Bronchial epithelial cell (primary cell): ENCODE data around the gene RANBP9. TPM values are rescaled to one million over a fixed set of nuclear protein-coding genes. Genes with fewer than 3 reads are reported as not detected.

ENCODE experiments used
- DNase-seq: peaks from one replicate; pipeline ENCODE4 v3.0.0-alpha.2; 2010; ENCODE audit warnings: low read depth
- FAIRE-seq: peaks from 2 replicates; lab custom pipeline; 2011; peaks lifted over from hg19 to GRCh38; lab: Jason Lieb, UNC
- H3K27me3 ChIP-seq: 2 replicates; pipeline ENCODE4 v1.5.1; 2011; ENCODE audit warnings: low read length; ENCODE audit not compliant: control insufficient read depth, insufficient read depth
- H3K36me3 ChIP-seq: 2 replicates; pipeline ENCODE4 v1.5.1; 2011; ENCODE audit warnings: low read length; ENCODE audit not compliant: control insufficient read depth, insufficient read depth
- H3K4me3 ChIP-seq: 2 replicates; pipeline ENCODE4 v1.5.1; 2011; ENCODE audit warnings: mild to moderate bottlenecking, low read depth, low read length, control low read depth
- total RNA-seq: library from RNA; depleted of rRNA; stranded (reverse); fragments of >200 nt; gene quantifications from 2 replicates; pipeline ENCODE4 v1.2.1, GENCODE V29; 2014
- TF ChIP-seq, protein P1 (sequence below): IDR thresholded peaks from 2 replicates; pipeline ENCODE4 v1.5.1; 2011; ENCODE audit warnings: mild to moderate bottlenecking, moderate library complexity, low read length, control low read depth, inconsistent platforms; ENCODE audit not compliant: insufficient read depth, severe bottlenecking

RANBP9 gene
- total RNA-seq, 1 donor from 2014 or later: 27.4 TPM

DNA sequence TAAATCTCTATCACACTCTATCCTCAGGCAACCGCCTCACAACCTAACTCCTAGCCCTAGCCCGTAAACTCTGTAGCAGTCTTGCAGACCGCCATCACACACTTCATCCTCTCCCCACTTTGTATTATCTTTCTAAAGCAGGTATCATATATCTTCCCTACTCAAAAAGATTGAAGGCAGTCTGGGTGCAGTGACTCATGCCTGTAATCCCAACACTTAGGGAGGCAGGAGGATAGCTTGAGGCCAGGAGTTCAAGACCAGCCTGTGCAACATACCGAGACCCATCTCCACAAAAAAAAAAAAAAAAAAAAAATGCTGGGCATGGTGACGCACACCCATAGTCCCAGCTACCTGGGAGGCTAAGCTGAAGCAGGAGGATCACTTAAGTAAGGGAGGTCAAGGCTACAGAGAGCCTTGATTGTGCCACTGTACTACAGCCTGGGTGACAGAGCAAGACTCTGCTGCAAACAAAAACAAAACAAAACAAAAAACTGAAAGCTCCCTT is 22.9 kb downstream of the RANBP9 start:
- TF ChIP-seq, protein P1, sequence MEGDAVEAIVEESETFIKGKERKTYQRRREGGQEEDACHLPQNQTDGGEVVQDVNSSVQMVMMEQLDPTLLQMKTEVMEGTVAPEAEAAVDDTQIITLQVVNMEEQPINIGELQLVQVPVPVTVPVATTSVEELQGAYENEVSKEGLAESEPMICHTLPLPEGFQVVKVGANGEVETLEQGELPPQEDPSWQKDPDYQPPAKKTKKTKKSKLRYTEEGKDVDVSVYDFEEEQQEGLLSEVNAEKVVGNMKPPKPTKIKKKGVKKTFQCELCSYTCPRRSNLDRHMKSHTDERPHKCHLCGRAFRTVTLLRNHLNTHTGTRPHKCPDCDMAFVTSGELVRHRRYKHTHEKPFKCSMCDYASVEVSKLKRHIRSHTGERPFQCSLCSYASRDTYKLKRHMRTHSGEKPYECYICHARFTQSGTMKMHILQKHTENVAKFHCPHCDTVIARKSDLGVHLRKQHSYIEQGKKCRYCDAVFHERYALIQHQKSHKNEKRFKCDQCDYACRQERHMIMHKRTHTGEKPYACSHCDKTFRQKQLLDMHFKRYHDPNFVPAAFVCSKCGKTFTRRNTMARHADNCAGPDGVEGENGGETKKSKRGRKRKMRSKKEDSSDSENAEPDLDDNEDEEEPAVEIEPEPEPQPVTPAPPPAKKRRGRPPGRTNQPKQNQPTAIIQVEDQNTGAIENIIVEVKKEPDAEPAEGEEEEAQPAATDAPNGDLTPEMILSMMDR: no peak
- Histone ChIP-seq H3K36me3 (no peaks in the 10 kb centered on the region), H3K27me3 (no peaks in the 10 kb centered on the region), H3K4me3 (no peak overlapping the region)
- DNase-seq (no peak), FAIRE-seq (no peak)

DNA sequence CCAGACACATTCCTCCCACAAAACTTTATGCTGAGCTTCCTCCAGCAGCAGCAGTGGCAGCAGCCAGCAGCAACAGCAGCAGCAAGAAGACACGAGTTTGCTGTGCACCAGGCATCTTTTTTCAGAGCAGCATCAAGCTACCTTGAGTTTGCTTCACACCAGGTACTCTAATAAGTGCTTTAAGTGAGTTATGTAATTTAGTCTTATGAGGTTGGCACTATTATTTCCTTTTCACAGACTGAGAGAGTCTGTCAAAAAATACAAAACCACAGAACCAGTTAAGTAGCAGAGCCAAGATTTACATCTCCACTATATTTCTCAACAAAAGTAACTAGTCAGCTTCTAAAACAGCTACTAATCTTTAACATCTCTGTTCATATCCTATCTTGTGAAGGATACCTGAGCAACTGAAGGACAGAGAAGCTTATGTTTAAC is 23.7 kb downstream of the RANBP9 start:
- FAIRE-seq (no peak), DNase-seq (no peak)
- TF ChIP-seq, protein P1: no peak
- Histone ChIP-seq H3K36me3 (no peaks in the 10 kb centered on the region), H3K4me3 (no peak overlapping the region), H3K27me3 (no peaks in the 10 kb centered on the region)

DNA sequence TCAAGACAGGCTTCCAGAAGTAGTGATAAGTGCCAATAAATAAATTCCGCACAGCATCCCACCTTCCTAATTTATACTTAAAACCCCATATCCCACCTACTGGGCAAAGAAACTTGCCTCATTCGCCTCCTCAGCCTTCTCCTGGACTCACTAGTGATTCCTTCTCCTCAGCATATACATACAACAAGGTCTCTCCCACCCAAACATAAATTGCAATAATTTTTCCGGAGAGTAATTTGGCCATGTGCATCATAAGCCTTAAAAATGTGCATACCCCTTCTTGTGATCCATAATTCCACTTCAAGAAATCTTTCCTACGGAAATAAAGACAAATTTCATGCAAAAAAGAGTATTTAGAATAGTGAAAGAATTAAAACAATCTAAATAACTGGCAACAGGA is 26.8 kb downstream of the RANBP9 start:
- DNase-seq (no peak), FAIRE-seq (no peak)
- Histone ChIP-seq H3K36me3 (no peaks in the 10 kb centered on the region), H3K4me3 (no peak overlapping the region), H3K27me3 (no peaks in the 10 kb centered on the region)
- TF ChIP-seq, protein P1: no peak

DNA sequence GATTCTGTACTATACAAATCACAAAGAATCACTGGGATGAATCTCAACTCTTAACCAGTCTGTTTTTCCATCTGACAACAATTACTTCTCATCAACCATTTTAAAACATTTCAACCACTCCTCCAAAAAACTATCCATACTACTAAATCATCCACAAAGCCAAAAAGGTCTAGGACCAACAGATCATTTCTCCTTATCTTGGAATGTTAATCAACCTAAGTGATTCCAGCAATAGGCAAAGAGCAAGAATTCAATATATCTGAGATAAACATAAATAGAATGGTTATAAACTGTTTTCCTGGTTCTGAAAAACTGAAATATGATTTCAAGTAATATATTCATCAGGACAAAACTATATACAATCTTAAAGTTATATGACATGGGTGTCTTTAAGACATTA is 28.6 kb downstream of the RANBP9 start:
- no peaks in the 10 kb centered on the region for H3K36me3 ChIP-seq
- H3K4me3 ChIP-seq: no peak overlapping the region
- DNase-seq (no peak), FAIRE-seq (no peak)
- no peaks in the 10 kb centered on the region for H3K27me3 ChIP-seq
- TF ChIP-seq, protein P1: no peak

DNA sequence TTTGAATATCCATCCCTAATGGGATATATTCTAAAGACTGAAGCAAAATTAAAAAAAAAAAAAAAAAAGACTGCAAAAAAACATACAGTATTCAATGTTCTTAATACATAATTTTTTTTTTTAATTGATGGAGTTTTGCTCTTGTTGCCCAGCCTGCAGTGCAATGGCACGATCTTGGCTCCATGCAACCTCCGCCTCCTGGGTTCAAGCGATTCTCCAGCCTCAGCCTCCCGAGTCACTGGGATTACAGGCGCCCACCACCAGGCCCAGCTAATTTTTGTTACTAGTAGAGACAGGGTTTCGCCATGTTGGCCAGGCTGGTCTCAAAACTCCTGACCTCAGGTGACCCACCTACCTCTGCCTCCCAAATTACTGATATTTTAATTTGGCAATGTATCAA is 29.3 kb downstream of the RANBP9 start:
- FAIRE-seq: no peak
- DNase-seq: no peak
- H3K4me3 ChIP-seq: no peak overlapping the region
- H3K36me3 ChIP-seq: no peaks in the 10 kb centered on the region
- TF ChIP-seq, protein P1: no peak
- no peaks in the 10 kb centered on the region for H3K27me3 ChIP-seq

DNA sequence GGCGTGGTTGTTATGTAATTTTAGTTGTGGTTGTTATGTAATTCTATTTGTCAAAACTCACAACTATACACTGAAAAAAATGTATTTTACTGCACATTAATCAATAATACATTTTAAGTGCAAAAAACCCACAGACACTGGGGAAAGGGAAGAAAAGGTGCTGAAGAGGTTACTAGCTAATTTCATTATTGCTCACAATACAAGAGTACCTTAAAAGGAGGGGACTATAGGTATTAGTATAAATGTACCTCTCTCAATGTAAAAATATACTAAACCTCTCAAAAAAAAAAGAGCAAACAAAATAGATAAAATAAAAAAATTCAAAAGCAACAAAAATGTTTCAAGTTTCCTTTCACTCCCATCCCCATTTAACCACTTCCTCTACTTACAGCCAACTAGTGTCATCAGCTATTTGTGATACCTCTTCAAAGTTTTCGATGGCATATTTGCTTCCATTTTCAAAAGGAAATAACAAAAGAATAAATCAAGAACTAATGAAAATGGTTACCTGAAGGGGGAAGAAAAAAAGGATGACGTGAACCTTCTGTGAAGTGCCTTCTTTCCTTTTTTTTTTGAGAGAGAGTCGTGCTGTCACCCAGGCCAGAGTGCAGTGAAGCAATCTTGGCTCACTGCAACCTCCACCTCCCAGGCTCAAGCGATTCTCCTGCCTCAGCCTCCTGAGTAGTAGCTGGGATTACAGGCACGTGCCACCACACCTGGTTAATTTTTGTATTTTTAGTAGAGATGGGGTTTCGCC is 30.2 kb downstream of the RANBP9 start:
- TF ChIP-seq, protein P1: no peak
- DNase-seq: no peak
- H3K4me3 ChIP-seq: no peak overlapping the region
- H3K36me3 ChIP-seq: no peaks in the 10 kb centered on the region
- FAIRE-seq: no peak
- no peaks in the 10 kb centered on the region for H3K27me3 ChIP-seq
